Glomerular endothelial cell (primary cell): ENCODE measurements around the gene SMIM44. TPM values are rescaled to one million over a fixed set of nuclear protein-coding genes. Genes with fewer than 3 reads are reported as not detected.

Source experiments
- DNase-seq: peaks from one replicate; pipeline ENCODE4 v3.0.0-alpha.2; 2011; ENCODE audit warnings: low read depth, low spot score; ENCODE audit errors: extremely low read depth
- total RNA-seq: library from RNA; depleted of rRNA; stranded (reverse); fragments of >200 nt; gene quantifications from 2 replicates; pipeline ENCODE4 v1.2.3, GENCODE V29; 2015

Gene SMIM44
- total RNA-seq, 1 donor from 2014 or later = not detected

DNA sequence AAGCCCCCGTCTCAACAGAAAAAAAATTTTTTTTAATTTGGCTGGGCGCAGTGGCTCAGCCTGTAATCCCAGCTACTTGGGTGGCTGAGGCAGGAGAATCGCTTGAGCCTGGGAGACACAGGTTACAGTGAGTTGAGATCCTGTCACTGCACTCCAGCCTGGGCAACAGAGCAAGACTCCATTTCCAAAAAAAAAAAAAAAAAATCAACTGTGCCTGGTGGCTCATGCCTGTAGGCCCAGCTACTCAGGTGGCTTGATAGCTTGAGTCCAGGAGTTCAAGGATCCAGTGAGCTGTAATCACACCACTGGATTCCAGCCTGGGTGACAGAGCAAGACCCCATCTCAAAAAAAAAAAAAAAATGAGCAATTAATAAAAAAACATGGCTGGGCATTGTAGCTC lies 18.5 kb upstream of the SMIM44 start:
- DNase-seq = no peak

DNA sequence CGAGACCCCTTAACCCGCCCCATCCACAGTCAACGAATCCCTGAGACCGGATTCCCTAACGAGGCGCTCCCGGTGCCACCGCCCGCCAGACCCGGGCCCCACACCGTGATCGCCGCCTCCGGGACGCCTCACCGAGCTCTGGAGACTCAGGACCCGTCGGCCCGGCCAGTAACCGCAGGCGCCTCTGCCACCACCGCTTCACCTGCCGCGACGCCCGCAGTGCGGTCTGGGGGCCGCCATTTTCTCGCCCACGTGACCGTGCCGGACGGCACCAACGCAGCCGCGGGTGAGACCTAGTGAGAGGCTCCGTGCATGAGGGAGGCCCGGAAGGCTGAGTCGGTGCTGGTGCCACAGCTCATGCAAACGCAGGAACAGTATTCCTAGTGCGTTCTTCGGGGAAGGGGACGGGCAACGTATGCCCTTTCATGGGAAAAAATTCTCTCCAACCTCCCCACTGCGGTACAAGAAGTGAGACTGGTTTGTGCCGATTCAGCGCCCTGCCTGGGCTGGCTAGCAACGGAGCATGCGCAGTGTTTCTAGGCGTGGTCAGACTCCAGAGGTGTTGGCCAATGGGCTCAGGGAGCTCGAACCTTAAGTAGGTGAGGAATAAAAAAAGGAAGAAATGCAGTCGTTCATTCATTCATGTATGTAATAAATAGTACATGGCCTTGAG lies 17.3 kb upstream of the SMIM44 start, which contains the start of gene DOHH:
TSS of gene DOHH (minus strand) at position 246 of the 673 bp plus-strand sequence. CDS start 3,860 bp downstream, outside the sequence.
- peak; percentile 93 for DNase-seq

DNA sequence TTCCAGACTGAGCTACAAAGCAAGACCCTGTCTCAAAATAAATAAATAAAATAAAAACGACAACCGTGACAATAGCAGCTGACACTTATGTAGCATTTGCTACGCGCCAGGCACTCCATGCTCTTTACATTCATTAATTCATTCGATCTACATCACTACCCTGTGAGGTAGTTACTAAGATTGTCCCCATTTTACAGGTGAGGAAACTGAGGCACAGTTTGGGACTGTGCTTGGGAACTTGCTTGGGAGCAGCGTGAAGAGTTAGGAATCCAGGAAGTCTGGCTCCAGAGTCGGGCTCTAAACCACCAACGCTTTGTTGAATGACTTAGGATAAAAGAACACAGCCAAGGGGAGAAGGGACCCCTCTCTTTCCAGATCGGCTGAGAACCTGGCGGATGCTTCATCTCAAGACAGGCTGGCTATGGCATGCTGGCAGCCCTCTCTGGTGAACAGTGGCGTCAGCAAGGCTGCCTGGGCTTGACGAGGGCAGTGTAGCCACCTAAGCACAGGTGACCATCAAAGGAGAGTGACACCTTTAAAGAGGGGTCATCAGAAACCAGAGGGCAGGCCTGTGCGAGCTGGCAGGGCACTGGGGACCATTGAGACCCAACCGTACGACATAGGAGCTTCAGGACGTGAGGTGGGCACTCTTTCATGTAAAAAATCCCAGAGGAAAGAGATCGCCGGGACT lies 16.6 kb upstream of the SMIM44 start:
- no peak for DNase-seq

DNA sequence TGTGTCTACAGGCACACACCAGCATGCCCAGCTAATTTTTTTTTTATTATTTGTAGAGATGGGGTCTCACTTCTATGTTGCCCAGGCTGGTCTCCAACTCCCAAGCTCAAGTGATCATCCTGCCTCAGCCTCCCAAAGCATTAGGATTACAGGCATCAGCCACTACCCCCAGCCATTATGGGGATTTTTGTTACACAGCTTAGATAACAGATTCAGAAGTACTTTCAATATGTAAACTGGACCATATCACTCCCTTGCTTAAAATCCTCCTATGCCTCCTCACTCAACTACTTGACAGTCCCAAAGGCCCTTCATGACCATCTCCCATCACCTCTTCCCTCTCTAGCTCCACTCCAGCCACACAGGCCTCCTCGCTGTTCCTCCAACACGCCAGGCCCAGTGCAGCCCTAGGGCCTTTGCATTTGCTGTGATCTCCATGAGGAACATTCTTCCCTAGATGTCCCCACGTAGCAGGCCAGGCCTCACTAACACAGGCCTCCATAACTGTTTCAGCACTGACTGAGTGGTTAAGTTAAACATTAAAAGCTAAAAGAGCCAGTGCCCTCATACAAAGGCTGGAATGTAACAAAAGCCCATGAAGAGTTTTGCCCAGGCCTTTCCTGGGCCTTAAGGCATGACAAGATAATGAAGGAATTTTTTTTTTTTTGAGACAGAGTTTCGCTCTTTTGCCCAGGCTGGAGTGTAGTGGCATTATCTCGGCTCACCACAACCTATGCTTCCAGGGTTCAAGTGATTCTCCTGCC lies 14.7 kb upstream of the SMIM44 start:
- no peak for DNase-seq

DNA sequence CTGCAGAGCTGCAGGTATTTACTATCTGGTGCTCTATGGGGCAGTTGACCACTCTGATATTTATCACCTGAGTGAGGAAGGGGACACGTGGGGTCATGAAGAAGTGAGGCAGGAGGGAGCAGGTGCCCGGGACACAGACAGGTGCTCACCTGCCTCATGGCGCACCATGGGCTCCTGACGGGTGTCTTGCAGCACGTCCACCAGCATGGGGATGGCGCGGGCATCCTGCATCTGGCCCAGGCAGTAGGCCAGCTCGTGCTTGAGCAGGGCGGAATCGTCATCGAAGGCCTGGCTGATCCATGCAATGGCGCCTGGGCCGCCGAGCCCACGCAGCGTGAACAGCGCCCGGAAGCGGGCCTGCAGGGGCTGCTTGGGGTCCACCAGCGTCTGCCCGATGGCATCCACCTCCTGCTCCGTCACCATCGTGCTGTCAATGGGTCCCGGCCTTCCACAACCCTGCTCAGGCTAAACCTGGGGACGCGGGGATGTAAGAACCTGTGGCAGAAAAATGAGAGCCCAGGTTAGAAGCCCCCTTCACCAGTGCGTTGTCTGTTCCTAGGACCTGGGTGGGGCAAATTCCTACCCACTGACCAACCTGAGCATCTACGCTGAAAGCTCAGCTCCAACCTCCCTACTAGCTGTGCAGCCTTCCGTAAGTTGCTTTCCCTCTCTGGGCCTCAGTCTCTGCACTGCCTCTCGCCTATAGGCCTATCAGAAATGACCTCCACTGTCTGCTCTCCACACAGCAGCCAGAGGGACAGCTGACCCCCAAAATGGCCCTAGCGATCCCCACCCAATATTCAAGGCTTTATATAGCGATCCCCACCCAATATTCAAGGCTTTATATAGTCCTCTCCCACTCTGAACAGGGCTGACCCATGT lies 13.4 kb upstream of the SMIM44 start:
- no peak for DNase-seq

DNA sequence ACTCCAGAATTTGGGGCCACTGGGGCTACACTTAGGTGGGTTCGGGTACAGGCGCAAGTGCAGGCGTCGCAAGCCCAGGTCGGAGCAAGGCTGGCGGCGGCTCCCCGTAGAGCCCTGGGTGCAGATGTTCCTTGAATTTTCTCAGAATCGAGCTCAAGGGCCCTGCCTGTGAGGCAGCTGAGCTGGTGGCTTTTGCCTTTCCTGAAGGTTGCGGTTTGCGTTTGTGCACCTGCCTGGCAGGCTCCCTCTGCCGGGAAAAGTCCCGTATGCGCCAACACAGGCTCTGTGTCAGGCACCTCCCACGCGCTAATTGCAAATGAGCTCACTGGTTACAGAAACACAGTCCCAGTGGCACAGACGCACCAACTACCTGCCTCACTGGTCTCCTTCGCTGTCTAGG lies 11.3 kb upstream of the SMIM44 start:
- no peak for DNase-seq

DNA sequence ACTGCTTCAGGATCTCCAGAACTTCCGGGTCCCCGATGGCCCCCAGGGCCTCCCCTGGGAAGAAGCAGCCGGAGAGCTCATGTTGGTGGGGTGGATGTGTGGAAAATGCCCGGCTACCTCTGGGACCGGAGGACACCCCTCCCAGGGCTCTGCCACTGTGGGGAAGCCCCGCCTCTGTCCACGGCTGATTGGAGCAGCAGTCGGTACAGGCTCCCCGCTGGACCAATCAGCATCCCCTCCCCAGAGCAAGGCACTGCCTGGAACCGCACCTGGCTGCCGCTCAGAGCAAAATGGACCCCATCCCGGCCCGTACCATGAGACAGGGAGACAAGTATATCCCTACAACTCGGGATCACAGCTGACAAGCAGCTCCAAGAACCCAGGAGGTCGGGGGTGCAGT lies 10.8 kb upstream of the SMIM44 start:
- no peak for DNase-seq

DNA sequence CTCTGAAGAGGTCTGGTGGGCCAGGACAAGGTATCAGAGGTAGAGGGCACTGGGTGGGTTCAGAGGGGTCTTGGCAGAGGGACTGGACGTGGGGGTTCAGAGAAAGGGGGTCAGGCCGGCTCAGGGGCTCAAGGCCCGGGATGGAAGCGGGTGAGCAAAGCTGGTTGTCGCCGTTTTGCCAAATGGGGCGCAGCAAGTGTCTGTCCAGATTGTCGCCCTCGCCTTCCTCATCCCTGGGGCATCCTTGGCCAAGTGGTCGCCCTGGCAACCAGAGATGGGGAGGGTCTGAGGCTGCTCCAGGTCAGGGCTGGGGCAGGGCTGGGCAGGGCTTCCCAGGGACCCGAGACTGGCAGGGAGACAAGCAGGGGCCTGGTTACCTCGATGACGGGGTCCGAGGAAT lies 10.4 kb upstream of the SMIM44 start:
- DNase-seq = no peak

DNA sequence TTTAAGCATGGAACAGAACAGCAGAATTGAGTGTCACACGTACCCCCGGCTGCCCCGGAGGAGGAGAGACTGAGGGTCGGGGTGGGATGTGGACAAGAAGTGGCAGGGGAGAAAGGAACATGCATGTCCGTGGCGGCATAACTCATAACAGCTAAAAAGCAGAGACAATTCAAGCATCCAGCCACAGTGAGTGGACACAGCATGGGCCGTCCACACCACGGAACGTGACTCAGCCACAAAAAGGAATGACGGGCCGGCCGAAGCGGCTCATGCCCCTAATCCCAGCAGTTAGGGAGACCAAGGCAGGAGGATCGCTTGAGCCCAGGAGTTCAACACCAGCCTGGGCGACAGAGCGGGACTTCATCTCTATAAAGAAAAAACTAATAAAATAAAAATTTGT lies 9.7 kb upstream of the SMIM44 start:
- no peak for DNase-seq

DNA sequence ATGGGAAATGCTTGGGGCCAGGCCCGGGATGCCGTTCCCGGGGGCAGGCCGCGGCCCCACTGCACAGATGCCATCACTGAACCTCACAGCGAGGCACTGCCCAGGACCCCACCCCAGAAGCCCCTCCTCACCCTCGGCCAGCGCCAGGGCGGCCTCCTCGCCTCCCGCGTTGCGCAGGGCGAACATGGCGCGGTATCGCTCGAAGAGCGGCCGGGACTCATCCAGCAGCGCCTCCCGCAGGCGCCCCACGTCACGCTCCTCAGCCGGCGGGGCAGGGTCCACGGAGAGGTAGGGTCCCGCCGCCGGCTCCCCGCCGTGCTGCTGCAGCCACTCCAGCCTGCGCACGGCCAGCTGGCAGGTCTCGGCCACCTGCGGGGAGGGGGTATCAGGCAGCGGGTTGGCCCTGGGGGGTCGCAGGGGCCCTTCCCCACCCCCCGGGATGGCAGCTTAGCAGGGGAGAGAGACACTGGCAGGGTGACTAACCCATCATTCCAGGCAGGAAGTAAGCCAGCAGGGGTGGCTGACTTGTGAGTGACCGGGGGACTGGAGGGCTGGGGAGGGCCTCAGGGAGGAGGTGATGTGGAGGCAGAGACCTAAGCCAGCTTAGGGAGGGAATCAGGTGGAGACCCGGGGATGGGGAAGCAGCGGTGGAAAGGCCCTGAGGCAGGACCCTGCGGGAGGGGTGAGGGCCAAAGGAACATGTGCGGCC lies 9.0 kb upstream of the SMIM44 start:
- DNase-seq = no peak

DNA sequence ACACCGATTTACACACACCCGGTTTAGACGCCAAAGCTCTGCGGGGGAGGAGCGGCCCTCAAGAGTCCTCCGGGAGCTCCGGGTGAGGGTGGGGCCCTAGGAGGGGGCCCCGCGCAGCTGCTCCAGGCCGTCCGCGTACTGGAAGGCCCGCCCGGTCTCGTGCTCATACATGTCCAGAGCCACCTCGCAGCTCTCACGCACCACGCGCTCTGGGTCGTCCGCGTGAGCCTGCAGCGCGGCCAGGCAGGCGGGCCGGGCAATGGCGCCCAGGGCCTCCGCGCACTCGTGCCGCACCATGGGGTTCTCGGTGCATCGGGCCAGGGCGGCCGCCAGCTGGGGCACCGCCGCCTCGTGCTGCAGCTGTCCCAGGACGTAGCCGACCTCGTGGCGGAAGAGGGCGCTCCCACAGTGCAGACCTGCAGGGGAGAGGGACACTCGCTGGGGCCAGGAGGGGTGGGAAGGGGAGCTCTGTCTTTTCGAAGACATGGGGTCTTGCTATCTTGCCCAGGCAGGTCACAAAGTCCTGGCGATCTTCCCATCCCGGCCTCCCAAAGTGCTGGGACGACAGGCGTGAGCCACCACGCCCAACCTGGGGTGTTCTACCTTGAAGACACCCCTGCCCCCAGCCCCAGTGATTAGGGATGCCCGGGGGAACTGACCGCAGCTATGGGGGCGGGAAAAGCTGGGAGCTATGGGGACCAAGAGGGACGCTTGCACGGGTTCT lies 8.3 kb upstream of the SMIM44 start:
- DNase-seq = no peak

DNA sequence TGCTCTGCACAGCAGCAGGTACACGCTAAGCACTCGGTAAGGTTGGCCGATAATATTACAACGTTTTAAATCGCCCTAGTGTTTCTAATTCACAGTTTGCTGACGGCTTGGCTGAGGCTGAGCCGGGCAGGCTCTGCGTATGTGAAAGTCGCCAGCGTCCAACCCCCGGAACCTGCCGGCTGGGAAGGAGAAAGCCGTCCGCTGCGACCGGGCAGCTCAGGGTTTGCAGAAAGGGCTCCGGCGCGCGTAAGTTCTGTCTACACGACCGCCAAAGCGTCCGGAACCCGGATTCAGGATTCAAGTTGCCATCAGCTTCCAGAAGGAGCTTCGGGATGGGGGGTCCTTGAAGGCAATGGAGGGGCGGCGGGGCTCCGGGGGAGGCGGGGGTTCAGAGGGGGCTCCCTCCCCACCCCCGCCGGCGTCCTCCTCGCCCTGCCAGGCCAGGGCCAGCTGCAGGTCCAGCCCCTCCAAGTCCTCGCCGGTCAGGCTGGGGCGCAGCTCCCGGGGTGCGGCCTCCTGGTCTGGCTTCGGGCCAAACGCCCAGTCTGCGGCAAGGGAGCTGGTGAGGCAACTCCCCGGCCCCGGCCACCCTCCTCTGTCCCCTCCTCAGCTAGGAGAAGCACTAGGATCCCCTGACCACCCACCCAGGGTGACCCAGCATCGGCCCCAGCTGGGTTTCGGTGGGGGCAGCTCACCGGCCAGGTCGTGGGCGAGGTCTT lies 575 bp downstream of the SMIM44 start:
- DNase-seq = no peak

DNA sequence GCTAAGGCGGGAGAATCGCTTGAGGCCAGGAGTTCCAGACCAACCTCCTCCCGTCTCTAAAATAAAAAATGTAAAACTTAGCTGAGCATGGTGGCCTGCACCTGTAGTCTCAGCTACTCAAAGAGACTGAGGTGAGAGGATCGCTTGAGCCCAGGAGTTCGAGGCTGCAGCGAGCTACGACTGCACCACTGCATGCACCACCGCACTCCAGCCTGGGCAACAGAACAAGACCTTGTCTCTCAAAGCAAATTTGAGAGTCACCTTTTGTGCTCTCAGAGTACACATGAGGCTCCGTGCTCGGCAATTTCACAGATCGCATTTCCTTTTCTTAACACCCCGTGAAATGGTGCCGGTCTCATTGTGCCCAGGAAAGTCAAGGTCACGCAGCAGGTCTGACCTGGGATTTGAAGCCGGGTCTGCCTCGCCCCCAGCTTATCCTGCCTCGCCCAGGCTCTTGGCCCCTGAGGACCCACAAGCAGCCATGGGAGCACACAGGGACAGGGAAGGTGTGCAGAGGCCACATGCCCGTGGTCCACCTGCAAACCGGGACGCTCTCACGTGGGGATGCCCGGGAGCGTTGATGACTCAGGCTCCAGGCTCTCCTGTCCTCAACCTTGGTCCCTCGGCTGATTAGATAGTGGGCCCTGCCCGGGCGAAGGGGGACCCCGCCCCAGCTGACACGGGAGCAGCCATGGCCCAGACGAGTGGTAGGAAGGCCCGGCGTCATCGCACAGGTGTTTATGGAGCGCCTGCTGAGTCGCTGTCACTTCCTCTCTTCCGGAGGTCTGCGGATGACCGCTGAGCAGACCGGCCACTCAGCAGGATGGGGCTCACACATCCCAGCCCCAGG lies 1.8 kb downstream of the SMIM44 start:
- DNase-seq = no peak

DNA sequence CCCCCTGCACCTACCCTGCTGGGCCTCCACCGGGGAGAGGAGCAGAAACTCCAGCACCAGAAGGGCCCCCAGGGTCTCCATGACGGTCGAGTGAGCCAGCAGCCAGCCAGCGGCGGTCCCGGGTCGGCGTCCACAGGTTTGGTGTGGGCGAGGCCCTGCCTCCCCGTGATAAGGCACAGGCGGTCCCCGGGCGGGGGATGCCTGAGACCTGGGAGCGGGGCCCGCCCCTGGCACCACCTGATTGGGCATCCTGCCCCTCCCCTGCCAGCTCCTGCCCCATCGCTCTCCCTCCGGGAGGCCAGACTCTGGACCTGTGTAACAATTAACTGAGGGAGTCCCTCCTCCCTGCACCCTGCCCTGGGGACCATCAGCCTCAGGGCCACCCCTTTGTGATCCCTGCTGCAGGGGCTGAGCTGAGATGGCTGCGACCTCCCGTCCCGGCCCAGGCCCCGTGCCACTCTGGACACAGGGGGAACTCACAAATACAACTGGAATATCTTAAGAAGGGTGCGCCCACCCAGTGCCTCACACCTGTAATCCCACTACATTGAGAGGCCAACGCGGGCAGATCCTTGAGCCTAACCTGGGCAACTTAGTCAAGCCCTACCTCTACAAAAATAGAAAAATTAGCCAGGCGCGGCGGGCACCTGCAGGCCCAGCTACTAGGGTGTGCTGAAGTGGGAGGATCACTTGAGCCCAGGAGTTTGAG lies 2.7 kb downstream of the SMIM44 start, which contains the start of gene SMIM24:
TSS of gene SMIM24 (minus strand) at position 143 of the 709 bp plus-strand sequence. CDS start at position 81, 62 bp downstream.
- no peak for DNase-seq

DNA sequence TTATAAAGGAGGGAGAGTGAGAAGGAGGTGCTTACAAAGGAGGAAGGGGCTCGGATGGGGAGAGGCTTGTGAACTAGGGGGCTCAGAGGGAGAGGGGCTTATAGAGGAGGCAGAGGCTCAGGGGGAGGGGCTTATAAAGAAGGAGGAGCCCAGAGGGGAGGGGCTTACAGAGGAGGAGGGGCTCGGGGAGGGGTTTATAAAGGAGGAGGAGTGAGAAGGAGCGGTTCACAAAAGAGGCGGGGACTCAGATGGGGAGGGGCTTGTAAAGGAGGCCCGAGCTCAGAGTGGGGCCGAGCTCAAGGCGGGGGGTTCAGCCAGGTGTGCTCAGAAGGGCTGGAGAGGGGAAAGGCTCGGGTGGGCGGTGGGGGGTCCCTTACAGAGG lies 3.4 kb downstream of the SMIM44 start:
- DNase-seq = no peak

DNA sequence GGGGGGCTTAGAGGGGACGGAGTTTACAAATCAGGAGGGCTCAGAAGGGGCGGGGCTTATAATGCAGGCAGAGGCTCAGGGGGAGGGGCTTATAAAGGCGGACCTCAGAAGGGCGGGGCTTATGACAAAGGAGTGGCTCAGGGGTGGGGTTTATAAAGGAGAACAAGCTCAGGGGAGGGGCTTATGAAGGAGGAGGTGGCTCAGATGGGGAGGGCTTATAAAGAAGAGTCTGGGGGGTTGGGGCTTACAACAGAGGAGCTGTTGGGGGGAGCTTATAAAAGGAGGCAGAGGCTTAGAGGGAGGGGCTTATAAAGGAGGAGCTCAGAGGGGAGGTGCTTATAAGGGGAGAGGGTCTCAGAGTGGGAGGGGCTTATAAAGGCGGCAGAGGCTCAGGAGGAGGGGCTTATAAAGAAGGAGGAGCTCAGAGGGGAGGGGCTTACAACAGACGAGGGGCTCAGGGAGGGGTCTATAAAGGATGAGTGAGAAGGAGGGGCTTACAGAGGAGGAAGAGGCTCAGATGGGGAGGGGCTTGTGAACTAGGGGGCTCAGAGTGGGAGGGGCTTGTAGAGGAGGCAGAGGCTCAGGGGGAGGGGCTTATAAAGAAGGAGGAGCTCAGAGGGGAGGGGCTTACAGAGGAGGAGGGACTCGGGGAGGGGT lies 3.9 kb downstream of the SMIM44 start:
- no peak for DNase-seq
